Measurements from ENCODE around the gene VPREB1.
"Not testable (repeated sequence)": the region's sequence is repeated elsewhere in the genome, so short reads cannot be mapped to it uniquely, and the experiment has no call there.

VPREB1 gene

GRCh38 chr22:22246706-22247105, 2.1 kb downstream of the VPREB1 start:
- no peak for FAIRE-seq

- no peak for FAIRE-seq
Measured at GRCh38 chr22:22248878-22249277, 4.3 kb downstream of the VPREB1 start.

GRCh38 chr22:22250651-22251050, 6.1 kb downstream of the VPREB1 start:
- FAIRE-seq: not testable (repeated sequence)

DNA sequence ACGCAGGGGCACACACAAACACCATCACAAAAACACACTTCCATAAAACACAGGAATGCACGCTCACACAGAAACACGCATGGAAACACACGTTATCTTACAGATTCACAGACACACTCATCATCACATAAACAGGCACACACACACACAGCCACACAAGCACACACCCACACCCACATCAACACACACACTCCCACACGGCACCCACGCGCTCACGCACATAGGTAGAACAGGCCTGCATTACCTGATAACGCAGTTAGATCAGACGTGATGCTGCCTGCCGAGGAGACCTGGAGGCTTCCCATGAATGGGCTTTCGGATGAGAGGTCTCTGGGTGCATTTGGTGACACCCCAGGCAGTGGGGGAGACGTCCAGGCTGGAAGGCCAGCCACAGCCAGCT, 11.5 kb downstream of the VPREB1 start:
- FAIRE-seq: not testable (repeated sequence)

DNA sequence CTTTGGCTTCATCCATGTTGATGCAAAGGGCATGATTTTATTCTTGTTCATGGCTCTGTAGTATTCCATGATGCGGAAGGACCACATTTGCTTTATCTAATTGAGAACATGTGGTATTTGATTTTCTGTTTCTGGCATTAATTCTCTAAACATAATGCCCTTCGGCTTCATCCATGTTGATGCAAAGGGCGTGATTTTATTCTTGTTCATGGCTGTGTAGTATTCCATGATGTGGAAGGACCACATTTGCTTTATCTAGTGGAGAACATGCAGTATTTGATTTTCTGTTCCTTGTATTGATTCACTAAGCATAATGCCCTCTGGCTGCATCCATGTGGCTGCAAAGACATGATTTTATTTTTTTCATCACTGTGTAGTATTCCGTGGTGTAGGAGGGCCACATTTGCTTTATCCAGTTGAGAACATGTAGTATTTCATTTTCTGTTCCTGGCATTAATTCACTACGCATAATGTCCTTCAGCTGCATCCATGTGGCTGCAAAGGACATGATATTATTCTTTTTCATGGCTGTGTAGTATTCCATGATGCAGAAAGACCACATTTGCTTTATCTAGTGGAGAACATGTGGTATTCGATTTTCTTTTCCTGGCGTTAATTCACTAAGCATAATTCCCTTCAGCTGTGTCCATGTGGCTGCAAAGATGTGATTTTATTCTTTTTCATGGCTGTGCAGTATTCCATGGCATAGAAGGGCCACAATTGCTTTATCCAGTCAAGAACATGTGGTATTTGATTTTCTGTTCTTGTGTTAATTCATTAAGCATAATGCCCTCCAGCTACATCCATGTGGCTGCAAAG, 14.2 kb downstream of the VPREB1 start:
- not testable (repeated sequence) for FAIRE-seq

DNA sequence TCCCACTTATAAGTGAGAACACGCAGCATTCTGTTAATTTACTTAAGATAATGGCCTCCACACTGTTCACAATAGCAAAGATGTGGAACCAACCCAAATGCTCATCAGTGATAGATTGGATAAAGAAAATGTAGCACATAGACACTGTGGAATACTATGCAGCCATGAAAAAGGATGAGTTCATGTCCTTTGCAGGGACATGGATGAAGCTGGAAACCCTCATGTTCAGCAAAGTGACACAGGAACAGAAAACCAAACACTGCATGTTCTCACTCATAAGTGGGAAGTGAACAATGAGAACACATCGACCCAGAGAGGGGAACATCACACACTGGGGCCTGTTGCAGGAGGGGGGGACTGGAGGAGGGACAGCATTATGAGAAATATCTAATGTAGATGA, 15.6 kb downstream of the VPREB1 start:
- not testable (repeated sequence) for FAIRE-seq

- FAIRE-seq: not testable (repeated sequence)
Measured at GRCh38 chr22:22260586-22260985, 16.0 kb downstream of the VPREB1 start.

- not testable (repeated sequence) for FAIRE-seq
Measured at GRCh38 chr22:22262332-22263074, 17.9 kb downstream of the VPREB1 start.

DNA sequence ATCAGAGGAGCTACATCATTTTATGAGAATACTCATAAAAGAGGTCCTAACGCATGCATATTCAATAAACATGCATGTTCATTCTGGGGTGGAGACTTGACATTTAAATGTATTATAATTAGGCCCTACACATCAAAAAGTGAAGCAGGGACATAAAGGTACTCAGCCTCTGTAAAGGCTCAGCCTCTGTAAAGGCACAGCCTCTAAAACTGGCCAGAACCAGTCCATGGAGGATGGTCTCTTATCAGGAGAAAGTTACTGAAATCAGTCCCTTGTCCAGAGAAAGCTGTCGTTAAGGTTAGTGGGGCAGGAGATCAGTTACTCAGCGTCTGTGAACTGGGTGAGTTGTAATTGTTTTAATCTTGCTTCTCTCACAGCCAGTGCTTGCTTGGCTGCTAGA, 19.2 kb downstream of the VPREB1 start:
- FAIRE-seq: not testable (repeated sequence)

DNA sequence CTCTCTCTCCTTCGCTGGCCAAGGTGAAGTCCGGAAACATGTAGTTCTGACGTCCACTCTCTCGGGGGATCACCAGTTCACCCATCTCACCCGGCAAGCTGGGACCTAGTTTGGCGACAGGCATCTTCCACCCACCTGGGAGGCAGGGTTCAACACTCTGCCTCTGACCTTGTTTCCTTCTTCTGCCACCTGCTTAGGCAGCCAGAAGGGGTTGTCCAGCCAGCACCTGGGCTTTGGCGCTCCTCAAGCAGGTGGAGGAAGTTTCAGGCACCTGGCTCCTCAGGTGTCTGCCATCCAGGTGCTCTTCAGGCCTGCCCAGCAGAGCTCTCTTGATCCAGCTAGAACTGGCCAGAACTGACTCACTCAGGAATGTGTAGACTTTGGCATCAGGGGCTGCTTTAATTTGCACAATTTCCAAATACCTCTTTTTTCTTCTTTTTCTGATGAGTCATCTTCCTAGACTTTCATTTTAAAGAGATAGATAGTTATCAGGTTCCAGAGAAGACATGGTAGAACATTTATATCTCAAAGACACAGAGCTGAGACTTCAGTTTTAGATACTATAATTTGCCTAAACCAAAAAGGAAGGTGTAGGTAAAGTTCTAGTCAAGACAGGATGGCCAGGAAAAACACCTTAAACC, 25.6 kb downstream of the VPREB1 start:
- not testable (repeated sequence) for FAIRE-seq

DNA sequence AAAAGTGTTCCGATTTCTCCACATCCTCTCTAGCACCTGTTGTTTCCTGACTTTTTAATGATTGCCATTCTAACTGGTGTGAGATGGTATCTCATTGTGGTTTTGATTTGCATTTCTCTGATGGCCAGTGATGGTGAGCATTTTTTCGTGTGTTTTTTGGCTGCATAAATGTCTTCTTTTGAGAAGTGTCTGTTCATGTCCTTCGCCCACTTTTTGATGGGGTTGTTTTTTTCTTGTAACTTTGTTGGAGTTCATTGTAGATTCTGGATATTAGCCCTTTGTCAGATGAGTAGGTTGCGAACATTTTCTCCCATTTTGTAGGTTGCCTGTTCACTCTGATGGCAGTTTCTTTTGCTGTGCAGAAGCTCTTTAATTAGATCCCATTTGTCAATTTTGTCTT, 32.8 kb downstream of the VPREB1 start:
- not testable (repeated sequence) for FAIRE-seq

DNA sequence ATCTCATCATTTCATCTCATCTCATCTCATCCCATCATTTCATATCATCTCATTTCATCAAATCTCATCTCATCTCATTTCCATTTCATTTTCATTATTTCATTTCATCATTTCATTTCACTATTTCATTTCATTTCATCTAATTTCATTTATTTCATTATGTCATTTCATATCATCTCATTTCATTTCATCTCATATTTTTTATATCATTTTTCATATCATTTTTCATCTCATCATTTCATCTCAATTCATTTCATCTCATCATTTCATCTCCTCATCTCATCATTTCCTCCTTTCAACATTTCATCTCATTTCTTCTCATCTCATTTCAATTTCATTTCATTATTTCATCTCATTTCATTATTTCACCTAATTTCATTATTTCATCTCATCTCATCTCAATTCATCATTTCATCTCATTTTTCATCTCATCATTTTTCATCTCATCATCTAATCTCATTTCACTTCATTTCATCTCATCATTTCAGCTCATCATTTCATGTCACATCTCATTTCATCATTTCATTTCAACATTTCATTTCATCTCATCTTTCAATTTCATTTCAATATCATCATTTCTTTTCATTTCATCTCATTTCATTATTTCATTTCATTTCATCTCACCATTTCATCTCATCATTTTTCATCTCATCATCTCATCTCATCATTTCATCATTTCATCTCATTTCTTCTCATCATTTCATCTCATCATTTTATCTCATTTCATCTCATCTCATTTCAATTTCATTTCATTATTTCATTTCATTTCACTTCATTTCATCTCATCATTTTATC, 40.6 kb downstream of the VPREB1 start:
- FAIRE-seq: not testable (repeated sequence)

DNA sequence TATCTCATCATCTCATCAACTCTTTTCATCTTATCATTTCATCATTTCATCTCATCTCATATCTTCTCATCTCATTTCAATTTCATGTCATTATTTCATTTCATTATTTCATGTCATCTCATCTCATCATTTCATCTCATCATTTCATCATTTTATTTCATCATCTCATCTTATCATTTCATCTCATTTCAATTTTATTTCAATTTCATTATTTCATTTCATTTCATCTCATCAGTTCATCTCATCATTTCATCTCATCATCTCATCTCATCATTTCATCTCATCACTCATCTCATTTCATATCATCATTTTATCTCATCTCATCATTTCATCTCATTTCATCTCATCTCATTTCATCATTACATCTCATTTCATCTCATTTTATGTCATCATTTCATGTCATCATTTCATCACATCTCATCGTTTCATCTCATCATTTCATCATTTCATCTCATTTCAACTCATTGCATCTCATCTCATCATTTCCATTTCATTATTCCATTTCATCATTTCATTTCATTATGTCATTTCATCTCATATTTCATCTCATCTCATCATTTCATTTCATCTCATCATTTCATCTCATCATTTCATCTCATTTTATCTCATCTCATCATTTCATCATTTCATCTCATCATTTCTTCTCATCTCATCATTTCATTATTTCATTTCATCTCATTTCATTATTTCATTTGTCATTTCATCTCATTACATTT, 42.0 kb downstream of the VPREB1 start:
- not testable (repeated sequence) for FAIRE-seq

GRCh38 chr22:22287106-22287626, 42.6 kb downstream of the VPREB1 start:
- not testable (repeated sequence) for FAIRE-seq

DNA sequence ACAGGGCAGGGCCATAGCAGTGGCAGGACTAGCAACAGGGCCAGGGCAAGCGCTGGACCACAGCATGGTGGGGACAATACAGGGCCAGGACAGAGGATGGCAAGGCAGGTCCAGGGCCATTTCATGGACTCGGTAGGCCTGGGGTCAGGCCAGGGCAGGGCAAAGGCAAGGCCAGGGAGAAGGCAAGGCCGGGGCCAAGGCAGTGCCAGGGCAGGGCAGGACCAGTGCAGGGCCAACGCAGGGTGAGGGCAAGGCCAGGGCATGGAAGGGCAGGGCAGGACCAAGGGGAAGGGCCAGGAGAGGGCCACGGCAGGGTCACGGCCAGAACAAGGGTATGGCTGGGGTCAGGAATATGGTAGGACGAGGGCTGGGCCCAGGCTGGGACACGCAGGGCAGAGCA, 45.1 kb downstream of the VPREB1 start:
- not testable (repeated sequence) for FAIRE-seq

DNA sequence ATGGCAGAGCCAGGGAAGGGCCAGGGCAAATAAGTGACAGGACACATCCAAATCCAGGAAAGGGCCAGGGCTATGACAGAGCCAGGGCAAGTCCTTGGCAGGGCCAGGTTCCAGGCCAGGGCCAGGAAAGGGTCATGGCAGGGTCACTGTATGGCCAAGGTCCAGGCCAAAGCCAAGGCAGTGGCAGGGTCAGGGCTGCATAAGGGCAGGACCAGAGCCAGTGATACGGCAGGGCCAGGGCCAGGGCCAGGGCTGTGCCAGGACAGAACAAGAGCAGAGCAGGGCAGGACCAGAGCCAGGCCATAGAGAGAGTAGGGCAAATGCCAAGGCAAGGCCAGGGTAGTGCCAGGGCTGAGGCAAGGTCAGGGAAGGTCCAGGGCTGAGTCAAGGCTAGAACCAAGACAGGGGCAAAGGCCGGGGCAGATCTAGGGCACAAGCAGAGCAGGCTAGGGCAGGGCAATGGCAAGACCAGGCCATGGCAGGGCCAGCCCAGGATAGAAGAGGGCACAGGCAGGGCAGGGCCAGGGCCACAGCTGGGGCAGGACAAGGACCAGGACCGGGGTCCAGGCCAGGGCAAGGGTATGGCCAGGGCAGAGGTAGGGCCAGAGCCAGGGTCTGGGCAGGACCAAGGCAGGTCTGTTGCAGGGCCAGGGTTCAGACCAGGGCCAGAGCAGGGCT, 46.7 kb downstream of the VPREB1 start:
- not testable (repeated sequence) for FAIRE-seq

GRCh38 chr22:22292656-22293055, 48.1 kb downstream of the VPREB1 start:
- not testable (repeated sequence) for FAIRE-seq

DNA sequence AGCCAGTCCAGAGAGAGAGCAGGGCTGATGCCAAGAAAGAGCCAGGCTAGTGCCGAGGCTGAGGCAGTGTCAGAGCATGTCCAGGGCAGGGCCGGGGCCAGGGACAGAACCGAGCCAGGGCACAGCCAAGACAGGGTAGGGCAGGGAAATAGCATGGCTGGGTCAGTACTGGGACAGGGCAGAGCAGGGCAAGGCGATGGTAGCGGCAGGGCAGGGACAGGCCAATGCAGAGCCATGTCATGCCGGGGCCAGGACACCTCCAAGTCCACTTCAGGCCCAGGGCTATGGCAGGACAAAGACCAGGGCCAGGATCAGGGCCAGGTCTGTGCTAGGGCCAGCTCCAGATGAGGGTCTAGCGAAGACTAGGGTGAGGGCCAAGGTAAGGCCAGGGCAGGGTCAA, 48.9 kb downstream of the VPREB1 start:
- not testable (repeated sequence) for FAIRE-seq

GRCh38 chr22:22294641-22295040, 50.1 kb downstream of the VPREB1 start:
- FAIRE-seq: not testable (repeated sequence)

Measured in A204.1 (cell line).